Activated CD8-positive, alpha-beta memory T cell treated with anti-CD3 and anti-CD28 coated beads for 1 hour (primary cell): ENCODE measurements around the gene NTRK3.
A peak's percentile ranks its signal among the peaks of the same experiment; 100 is the strongest.

ENCODE experiments used
- DNase-seq, 2 donors: peaks; one replicate each; pipeline ENCODE4 v3.0.0-alpha.2; 2020; ENCODE audit warnings: low read depth in 1 of 2; ENCODE audit errors: extremely low read depth in 1 of 2

NTRK3 gene

DNA sequence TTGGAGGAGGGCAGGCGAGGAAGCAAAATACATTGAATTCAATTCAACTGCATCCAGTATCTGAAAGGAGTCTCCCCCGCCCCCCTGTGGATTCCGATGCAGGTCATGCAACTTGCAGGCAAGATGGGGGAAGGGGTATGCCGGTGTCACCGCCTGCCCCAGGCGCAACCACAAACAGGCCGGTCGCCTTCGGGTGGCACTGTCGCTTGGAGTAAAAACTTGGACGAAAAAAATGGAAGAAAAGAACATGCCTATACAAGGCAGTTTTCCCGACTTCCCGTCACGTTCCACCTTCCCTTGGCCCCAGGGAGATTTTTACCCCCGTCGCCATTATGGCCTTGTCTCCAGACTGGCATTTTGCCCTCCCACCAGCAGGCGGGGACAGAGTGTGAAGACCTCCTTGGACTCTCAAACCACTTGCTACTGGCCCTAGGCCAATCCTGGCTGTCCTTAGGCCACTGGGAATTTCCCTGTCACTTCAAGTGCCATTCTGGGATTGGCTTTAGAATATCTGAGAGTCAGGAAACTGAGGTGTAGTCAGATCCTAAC, 1.6 kb upstream of the NTRK3 start:
- DNase-seq, result no peak

DNA sequence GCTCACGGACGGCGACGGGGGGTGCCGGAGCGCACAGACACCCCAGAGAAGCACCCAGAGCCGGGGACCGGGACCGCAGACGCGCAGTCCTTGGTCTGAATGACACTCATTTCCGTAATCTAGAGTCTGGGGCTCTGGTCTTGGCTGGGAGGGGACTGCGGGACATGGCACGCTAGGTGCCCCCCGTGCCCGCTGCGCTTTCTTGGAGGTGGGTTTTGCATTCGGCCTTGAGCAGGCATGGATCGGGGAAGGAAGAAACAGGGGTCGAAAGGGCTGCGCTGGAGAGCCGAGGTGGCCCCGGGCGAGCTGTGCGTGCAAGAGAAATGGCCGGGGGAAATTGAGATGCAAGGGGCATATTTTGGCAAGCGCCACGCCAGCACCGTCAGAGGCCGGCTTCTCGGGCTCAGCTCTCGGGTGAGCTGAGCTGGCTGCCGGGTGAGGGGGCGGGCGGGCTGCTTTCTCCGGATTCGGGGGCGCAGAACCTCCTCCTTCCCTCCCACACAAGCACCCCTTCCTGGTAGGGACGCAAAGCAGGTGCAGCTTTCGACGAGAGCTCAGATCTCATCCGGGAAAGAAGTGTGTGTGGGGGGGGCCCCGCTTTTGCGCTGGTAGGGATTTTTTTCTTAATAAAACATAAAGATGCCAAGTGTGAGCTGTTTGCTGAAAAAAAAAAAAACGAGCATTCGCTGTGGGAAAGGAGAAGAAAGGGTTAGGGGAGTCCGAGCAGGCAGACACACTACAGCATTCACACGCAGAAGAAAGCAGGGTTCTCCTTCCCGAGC, 963 bp upstream of the NTRK3 start:
- DNase-seq, result no peak

DNA sequence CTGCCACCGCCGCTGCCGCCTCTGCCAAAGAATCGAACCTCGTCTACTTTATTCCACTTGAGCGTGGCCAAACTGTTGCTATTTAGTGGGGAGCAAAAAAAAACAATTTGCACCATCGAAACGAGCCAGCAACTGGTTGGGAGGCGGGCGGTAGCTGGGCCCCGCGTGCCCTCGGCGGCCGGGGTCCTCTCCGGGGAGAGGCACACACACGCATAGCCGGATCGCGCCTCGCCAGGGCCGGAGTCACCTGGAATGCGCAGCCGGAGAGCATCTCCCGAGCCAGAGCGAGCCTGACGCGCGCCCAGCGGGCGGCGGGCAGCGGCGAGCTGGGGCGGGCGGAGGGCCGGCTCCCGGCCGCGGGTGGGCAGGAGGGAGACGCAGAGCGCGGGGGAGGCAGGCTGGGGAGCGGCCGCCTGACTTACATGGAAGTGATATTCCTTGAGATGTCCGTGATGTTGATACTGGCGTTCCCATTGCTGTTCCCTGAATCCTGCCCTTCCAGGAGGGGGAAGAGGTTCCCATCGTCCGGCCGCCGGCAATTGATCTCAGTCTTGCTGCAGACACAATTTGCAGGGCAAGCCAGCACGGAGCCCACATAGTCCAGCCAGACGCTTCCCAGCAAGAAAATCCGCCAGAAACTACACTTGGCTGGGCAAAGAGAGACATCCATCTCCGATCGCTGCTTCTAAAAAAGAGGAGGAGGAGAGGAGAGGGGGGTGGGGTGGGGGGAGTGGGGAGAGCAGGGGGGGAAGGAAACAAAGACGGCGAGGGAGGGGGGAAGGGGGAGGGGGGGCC, 858 bp downstream of the NTRK3 start:
- DNase-seq, result no peak

DNA sequence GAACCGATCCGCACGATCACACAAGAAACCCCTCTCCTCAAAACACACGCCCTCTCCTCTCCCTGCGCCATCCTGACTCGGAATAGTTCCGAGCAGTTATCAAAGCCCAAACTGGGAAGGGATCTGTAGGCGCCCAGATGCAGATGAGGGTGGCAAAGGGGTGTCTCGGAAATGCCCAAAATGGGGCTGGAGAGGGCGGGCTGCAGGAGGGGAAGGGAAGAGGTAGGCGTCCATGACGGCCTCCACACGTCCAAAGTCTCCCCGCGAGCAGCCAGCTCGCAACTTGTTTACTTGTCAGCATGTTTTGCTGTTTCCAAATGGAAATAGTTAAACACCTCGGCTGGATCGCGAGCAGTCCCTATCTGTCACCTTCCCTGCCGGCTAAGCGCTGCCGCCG, 1.5 kb downstream of the NTRK3 start:
- DNase-seq, result no peak

DNA sequence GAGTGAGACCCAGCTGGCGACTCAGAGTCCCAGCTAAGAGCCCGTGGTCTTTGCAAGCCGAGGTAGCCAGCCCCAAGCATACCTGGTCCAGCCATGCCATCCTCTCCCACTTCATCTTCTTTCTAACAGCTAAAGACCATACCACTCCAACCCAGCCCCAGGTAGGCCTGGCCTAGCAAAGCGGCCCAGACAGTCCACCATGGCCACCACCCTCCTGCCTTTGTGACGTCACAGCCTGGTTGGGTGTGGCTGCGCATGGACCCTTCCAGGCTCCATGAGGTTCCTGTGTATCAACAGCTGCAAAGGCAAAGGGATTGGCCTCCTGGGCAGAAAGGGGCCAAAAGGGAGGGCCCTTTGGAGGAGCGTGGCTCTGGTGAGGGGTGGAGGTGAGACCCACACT, 4.1 kb downstream of the NTRK3 start:
- DNase-seq, result no peak

DNA sequence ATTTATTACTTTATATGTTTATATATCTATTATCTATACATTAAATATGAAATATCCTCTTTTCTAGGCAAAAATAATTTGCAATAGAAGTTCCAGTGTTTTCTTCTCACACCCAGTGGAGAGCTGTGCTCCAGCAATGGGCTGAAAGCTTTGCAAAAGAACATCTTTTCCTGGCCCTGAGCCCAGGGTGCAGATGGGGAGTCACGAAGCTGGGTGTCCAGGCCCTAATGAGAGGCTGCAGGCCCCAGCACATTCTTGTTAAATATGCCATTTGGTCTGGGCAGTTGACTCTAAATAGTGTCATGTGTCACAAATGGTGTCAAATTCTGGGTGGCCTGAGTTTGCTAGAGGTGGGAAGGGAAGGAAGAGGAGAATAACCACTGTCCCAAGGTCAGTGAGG, 5.7 kb downstream of the NTRK3 start:
- no peak for DNase-seq

DNA sequence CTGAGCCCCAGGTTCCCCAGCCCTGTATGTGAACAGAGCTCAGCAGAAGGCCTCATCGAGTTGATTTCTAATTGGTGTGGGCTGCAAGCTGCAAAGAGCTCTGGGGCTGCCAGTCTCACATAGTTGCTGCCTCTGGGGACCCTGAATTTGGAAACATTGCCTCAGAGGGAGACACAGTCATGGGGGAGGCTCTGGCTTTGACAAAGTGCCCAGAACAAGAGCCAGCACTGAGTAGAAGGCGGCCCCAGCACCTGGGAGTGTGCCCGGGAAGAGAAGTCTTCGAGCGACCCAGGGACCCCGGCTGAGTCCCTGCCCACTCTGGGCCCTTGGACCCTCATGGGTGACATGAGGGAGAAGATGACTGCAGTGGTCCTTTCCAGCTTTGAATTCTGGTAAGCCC, 7.3 kb downstream of the NTRK3 start:
- no peak for DNase-seq

DNA sequence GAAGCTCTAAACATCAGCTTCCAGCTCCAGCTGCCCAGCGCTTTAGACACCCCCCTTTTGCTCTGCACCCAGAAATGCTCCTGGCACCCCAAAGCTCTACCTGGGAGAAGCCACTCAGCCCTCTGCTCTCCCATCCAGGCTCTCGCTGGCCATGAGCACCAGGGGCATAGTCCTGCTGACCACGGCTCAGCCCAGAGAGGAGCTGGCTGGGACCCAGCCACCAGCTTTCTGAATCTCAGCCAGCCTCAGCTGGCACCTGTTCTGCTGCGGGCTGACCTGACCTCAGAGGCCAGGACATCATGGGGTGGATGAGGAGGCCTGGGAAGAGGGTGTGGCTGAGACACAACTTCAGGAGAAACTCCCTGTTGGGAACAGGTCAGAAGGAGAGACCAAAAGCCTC, 8.6 kb downstream of the NTRK3 start:
- no peak for DNase-seq

DNA sequence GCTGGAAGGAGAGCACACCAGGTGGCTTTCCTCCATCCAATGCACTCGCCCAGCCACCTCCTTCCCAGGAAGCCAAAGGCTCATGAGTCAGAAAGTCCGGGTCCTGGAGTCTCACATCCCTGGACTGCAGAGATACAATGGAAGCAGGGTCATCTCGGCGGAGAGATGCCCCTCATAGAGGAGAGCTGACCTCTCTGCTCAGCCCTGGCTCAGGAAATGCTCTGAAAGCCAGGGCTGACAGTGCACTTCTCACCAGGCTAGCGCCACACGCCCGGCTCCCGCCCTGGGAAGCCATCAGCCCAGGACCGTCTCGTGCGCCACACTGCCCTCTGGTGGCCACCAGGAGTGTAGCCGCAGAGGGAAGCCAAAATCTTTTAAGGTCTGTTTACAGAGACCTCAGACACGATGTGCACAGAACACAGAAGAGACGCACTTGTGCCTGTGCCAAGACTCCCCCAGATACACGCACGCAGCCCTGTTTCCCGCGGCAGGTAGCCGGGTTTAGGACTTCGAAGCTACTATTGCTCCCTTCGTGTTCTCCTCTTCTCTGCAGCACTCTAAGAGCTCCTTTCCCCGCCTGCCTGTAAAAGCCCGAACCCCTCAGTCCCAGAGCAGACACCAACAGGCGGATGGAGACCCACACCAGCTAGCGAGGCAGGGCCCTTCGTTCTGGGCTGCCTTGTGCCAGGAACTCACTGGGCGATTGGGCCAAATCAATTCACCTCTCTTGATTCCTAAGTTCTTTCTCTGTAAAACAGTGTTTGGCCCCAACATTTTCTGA, 9.7 kb downstream of the NTRK3 start:
- DNase-seq, result peak; percentile 5 to 49

DNA sequence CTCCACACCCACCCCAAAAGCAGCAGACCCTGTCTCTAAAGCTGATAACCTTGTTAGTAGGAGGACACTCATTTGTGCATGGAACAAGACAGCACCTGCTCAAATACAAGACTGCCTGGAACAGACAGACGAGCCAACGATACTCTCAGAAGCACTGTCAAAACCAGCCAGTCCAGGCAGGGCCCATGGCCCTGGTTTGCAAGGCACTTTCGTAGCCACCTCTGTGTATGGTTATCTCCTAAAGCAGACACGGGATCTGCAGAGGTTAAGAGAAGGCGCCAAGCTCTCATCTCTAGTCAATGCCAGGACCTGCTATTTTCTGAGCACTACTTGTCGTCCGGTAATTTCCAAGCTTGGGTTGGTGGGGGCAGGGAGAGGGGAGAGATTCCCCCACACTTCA, 10.5 kb downstream of the NTRK3 start:
- DNase-seq, result no peak

DNA sequence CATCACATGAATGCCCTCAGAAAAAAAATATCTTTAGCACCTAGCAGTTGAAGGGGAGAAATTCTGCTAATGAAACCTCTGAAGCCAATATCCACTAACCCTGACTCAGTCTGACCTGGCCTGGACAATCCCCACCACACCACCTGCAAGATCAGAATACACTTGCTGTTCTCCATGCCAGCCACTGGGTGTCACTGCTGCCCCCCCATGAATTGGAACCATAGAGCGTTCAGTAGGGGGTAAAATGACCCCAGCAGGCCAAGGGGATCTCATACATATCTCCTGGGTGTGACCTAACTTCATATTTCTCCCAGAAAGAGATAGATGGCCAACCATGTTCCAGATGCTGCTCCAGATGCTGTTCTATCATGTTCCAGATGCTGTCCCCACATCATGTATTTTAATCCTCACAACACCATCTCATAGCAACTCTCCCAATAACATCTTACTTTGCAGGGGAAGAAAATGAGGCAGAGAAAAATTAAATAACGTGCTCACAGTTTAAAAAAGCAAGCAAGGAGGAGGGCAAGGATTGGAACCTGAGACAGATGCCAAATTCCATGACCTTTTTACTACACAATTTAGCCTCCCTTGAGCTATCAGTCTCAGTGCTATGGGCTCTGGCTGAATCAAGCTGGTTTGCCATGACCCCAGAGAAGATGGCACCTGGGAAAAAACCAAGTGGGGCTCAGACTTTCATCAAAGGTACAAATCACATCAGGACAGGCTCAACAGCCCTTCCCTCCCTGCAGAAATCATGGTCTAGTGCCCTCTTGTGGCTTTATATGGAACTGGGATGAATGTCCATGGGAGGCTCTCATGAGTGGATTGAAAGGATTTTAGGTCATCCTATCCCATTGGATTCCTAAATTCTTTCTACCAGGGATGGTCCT, 12.4 kb downstream of the NTRK3 start:
- DNase-seq, result no peak

DNA sequence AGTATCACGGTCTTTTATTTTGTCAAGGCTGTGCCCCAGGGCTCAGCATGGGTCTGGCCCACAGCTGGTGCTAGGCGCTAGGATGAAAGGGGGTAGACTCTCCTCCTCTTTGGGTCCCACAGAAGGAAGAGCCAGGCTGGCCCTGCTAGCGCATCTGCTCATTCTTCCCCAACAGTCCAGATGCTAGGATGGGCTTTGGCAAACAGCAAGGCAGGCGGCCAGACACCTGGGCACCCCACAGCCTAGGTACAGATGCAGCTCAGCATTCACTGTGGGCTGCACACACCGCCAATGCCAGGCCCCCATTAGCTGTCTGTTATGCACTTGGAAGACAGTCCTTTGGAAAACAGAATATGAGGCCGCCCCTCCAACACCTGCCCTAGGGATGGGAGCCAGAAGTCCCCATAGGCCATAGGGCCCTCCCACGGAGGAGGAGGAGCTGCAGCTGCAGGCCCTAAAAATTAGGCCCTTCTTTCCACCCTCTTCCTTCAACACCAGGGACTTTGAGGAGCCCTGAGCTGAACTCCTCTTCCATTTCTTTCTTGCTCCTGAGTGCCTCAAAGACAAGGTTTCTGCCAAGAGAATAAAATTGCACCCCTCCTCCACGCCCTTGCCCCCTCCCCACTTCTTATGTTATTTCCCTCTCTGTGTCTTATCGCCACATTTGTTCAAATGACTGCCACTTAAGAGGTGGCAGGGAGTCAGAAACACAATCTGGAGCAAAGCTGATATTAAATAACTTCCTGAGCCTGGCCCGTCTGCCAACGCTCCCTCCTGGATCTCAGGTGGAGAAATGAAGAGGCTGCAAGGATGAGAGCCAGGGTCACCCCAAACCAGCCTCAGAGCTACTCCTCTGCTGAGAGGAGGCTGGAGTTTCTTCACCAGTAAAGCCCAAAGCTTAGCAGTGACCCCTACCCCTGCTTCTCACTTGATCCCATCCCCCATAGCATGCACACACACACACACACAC, 13.7 kb downstream of the NTRK3 start:
- no peak for DNase-seq

DNA sequence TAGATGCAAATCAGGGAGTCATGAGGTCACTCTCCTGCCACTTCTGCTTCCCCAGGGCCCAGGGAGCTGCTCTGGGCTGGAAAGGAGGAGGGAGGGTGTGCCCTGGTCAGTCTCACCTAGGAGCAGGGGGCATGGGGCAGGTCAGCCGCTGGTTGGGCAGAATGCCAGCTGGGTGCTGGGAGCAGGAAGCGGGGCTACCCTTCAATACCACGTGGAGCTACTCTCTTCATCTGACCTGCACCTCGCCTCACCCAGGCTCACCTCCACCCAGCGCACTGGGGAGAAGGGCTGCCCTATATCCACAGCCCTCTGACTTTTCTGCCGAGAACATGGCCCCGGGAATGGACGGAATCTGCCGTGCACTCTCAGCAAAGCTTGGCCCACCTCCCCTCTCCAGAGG, 15.1 kb downstream of the NTRK3 start:
- no peak for DNase-seq

DNA sequence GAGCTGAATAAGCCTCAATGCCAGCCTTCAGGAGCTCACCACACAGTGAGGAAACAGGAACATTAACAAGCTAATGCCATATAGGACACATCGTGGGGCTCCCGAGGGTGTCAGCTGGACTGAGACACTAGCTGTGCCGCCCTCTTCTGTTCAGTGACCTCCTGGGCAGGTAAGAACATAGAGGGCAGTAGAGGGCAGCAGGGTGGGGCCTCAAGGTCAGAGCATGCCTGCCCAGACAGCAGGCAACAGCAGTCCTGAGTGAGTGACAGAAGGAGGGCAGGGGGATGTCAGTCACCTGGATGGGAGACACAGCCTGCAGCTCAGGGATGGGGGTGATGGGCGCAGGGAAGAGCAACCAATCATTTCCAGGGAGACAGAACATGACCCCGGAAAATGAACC, 15.5 kb downstream of the NTRK3 start:
- no peak for DNase-seq

DNA sequence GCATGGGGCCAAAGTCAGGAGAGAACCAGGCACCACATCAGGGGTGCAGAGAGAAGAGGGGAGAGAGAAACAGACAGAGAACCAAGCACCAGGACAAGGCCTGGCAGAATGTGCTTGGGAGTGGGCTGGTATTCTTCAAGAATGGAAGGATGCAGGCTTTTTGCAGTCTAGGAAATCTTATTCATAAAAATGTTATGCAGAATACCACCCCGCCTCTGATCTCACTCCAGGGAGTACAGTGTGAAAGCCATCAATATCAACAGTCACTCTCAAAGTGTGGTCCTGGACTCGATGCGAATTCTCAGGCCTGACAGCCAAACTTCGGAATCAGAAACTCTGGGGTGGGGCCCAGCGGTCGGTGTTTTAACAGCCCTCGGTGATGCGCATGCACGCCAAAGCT, 16.9 kb downstream of the NTRK3 start:
- no peak for DNase-seq

DNA sequence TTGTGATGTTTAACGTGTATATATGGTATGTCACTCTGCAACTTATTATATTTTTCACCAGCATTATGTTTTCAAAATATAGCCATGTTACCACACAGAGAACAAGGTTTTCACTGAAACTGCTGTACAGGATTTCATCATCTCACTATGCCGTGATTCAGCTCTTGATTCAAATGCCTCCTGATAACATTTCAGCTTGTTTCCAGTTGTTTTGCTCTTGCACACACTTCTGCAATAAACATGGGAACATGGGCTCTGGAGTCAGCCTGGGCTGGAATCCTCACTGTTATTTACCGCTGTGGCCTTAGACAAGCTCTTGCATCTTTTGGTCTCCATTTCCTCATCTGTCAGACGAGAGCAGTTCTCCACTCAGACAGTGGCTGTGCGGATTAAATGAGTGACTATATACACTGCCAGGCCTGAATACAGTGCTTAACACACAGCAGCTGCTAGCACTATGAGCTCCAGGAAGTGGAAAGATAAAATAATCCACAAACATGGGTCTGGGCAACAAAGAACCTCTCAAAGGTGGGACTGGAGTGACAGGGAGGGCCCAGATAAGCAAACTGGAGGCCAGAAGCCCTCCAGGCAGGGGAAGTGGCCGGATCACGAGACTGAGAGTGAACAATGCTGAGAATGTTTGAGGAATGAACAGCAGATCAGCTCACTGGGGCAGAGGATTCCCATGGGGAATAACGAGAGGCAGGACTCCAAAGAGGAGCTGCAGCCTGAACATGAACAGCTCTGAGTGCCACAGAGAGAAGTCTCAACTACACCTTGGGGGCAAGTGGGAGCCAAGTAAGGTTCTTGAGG, 17.7 kb downstream of the NTRK3 start:
- DNase-seq, result no peak

DNA sequence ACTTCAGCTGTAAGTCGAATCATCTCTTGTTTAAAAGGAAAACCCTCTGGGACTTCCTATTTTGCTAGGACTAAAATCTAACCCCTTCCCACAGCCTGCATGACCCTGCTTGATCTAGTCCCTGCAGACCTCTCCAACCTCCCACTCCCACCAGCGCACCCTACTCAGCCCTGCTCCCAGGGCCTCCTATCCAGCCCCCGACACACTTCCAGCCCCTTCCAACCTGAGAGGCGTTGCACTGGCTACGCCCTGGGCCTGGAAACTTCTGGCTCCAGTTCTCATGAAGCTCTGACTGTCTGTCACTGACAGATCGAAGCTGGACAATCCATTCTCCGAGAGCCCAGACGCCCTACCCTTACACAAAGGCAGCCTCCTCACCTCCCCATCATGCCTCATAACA, 21.8 kb downstream of the NTRK3 start:
- DNase-seq, result no peak

DNA sequence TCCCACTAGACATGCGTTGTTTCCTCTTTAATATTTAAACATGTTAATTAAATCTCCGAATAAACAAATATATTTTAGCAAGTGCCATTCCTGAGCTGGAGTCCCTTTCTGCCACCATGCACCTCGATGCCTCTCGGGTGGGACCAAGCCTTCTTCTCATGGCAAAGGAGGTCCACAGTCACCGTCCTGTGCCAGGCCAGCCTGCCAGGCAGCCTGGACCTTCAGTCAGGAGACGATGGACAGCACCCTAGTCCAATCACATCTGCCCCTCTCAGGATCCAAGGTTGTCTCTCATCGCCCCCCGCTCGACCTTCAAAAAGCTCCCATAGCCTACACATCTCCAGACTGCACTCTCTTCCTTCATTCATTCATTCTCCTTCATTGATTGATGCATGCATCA, 22.6 kb downstream of the NTRK3 start:
- no peak for DNase-seq
